ENCODE measurements around the gene MS4A18. TPM values are rescaled to one million over a fixed set of nuclear protein-coding genes. Genes with fewer than 3 reads are reported as not detected.

The MS4A18 gene
- total RNA-seq, 2 donors from 2014 or later: not detected

- 82% methylated on average over 7 of the region's 7 CpGs for WGBS
- Histone ChIP-seq H3K9me3 (no peaks in the 10 kb centered on the region), H3K4me1 (replicated peaks) (no peaks in the 10 kb centered on the region), H3K4me3 (no peak overlapping the region), H3K36me3 (no peaks in the 10 kb centered on the region), H3K27ac (no peak overlapping the region), H3K27me3 (replicated peaks; ENCODE audit: insufficient read depth) (no peaks in the 10 kb centered on the region)
- DNase-seq (ENCODE audit: low spot score): no peak
- TF ChIP-seq POLR2A (IDR thresholded peaks at IDR 0.05) (no peak), CTCF (IDR thresholded peaks at IDR 0.05) (no peak), POLR2AphosphoS5 (IDR thresholded peaks at IDR 0.05) (no peak)
- intact Hi-C loops (cut with DNase I): no loop called here
Measured at GRCh38 chr11:60781286-60781980, 56.9 kb downstream of the MS4A18 start.

DNA sequence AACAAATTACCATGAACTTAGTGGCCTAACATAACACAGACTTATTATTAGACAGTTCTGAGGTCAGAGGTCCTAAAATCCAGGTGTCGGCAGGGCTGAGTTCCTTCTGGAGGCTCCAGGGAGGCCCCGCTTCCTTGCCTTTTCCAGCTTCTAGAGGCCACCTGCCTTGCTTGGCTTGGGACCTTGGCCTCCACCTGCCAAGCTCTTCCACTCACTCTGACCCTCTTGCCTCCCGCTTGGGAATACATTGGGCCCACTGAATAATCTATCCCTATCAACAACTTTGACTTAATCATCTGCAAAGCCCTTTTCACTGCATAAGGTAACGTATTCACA, 57.4 kb downstream of the MS4A18 start:
- Histone ChIP-seq H3K27me3 (replicated peaks; ENCODE audit: insufficient read depth) (no peaks in the 10 kb centered on the region), H3K27ac (no peak overlapping the region), H3K36me3 (no peaks in the 10 kb centered on the region), H3K4me3 (no peak overlapping the region), H3K4me1 (replicated peaks) (no peaks in the 10 kb centered on the region), H3K9me3 (no peaks in the 10 kb centered on the region)
- WGBS: 99% methylated on average over 4 of the region's 4 CpGs
- TF ChIP-seq CTCF (IDR thresholded peaks at IDR 0.05) (no peak), POLR2A (IDR thresholded peaks at IDR 0.05) (no peak), POLR2AphosphoS5 (IDR thresholded peaks at IDR 0.05) (no peak)
- no peak for DNase-seq (ENCODE audit: low spot score)
- intact Hi-C loops (cut with DNase I): no loop called here

DNA sequence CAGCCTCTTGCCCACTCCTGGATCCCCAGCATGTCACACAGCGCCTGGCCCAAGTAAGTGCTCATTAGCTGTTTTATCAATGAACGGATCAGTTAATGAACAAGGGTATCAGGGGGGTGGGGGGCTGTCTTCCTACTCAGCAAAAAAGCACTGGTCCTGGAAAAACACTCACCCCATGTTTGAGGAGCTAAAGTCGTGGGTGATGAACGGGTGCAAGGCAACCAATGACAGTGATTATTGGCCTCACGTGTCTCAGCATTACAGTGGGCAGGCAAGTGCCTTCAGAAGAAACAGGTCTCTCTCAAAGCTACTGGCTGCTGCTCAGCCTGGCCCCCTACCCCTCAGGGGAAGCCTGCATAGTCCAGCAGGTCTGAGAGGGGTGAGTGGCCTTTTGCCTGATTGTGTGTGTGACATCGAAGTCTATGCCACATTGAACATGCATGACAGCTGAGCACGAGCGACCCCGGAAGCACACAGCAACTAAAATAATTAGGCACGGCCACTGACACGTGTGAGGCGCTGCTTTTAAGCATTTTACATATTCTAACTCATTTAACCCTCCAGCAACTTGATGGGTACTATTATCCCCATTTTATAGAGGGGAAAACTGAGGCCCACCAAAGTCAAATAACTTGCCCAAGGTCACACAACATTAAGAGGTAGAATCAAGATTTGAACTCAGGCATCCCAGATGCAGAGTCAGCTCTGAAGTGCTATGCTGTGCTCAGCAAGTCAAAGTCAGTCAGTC, 58.0 kb downstream of the MS4A18 start:
- H3K27me3 ChIP-seq (replicated peaks; ENCODE audit: insufficient read depth): no peaks in the 10 kb centered on the region
- H3K9me3 ChIP-seq: no peaks in the 10 kb centered on the region
- no peak overlapping the region for H3K27ac ChIP-seq
- intact Hi-C loops (cut with DNase I): no loop called here
- TF ChIP-seq POLR2AphosphoS5 (IDR thresholded peaks at IDR 0.05) (no peak), CTCF (IDR thresholded peaks at IDR 0.05) (no peak), POLR2A (IDR thresholded peaks at IDR 0.05) (no peak)
- H3K4me3 ChIP-seq: no peak overlapping the region
- no peaks in the 10 kb centered on the region for H3K4me1 ChIP-seq (replicated peaks)
- no peak for DNase-seq (ENCODE audit: low spot score)
- no peaks in the 10 kb centered on the region for H3K36me3 ChIP-seq
- 77% methylated on average over 12 of the region's 12 CpGs for WGBS

DNA sequence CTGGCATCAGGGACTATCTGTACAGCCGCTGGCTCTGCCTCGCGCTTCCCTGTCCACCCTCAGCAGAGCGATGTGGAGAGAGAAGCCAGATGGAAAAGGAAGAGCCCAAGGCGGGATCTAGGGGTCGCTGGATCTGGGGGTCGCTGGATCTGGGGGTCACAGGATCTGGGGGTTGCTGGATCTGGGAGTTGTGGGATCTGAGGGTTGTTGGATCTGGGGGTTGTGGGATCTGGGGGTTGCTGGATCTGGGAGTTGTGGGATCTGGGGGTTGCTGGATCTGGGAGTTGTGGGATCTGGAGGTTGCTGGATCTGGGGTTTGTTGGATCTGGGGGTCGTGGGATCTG, 58.6 kb downstream of the MS4A18 start:
- 96% methylated on average over 8 of the region's 8 CpGs for WGBS
- Histone ChIP-seq H3K27me3 (replicated peaks; ENCODE audit: insufficient read depth) (no peaks in the 10 kb centered on the region), H3K36me3 (no peaks in the 10 kb centered on the region), H3K4me1 (replicated peaks) (no peaks in the 10 kb centered on the region), H3K27ac (no peak overlapping the region), H3K9me3 (no peaks in the 10 kb centered on the region), H3K4me3 (no peak overlapping the region)
- no peak for DNase-seq (ENCODE audit: low spot score)
- TF ChIP-seq CTCF (IDR thresholded peaks at IDR 0.05) (no peak), POLR2A (IDR thresholded peaks at IDR 0.05) (no peak), POLR2AphosphoS5 (IDR thresholded peaks at IDR 0.05) (no peak)
- intact Hi-C loops (cut with DNase I): no loop called here

GRCh38 chr11:60783911-60784310, 59.4 kb downstream of the MS4A18 start:
- DNase-seq (ENCODE audit: low spot score): no peak
- 98% methylated on average over 7 of the region's 7 CpGs for WGBS
- no peaks in the 10 kb centered on the region for H3K27me3 ChIP-seq (replicated peaks; ENCODE audit: insufficient read depth)
- no peak overlapping the region for H3K27ac ChIP-seq
- no peak overlapping the region for H3K4me3 ChIP-seq
- no peaks in the 10 kb centered on the region for H3K4me1 ChIP-seq (replicated peaks)
- no peaks in the 10 kb centered on the region for H3K9me3 ChIP-seq
- H3K36me3 ChIP-seq: no peaks in the 10 kb centered on the region
- intact Hi-C loops (cut with DNase I): no loop called here
- TF ChIP-seq CTCF (IDR thresholded peaks at IDR 0.05) (no peak), POLR2A (IDR thresholded peaks at IDR 0.05) (no peak), POLR2AphosphoS5 (IDR thresholded peaks at IDR 0.05) (no peak)

Data from prostate gland (tissue), 2 donors.